SK-MEL-5 (cell line): ENCODE results near the gene WDR81. TPM values are rescaled to one million over a fixed set of nuclear protein-coding genes. Genes with fewer than 3 reads are reported as not detected.
A peak's percentile ranks its signal among the peaks of the same experiment; 100 is the strongest.
"Not testable (repeated sequence)": the region's sequence is repeated elsewhere in the genome, so short reads cannot be mapped to it uniquely, and the experiment has no call there.

Experiments
- DNase-seq: peaks from one replicate; pipeline ENCODE4 v3.0.0-alpha.2; 2016; ENCODE audit warnings: low read depth, low spot score
- in situ Hi-C: cut with HindIII; loops from 2 replicates; pipeline ENCODE4 v1.10.0; 2016; ENCODE audit warnings: low sequenced_read_pairs, high pct_unique_total_duplicates, low pct_unique_long_range_greater_than_20kb
- polyA plus RNA-seq, 2 experiments: library from polyadenylated mRNA; depleted of rRNA; stranded (reverse); fragments of >200 nt; gene quantifications; 2 replicates each; pipeline ENCODE4 v1.2.3, GENCODE V29; 2015
- total RNA-seq: library from RNA; depleted of rRNA; stranded (reverse); fragments of >200 nt; shearing (Covaris generic); gene quantifications from 2 replicates; pipeline ENCODE4 v1.2.3, GENCODE V29; 2014; rRNA removed

WDR81 gene
- total RNA-seq = 5.5 and 5.6 TPM in 2 replicates
- polyA plus RNA-seq (2015; cell fraction: cytosol; rRNA removed) = 6.5 and 14.1 TPM in 2 replicates
- polyA plus RNA-seq (2015; cell fraction: nucleus; rRNA removed) = 9.9 and 11.1 TPM in 2 replicates

GRCh38 chr17:1724351-1724868 lies at the start of gene WDR81:
Gene WDR81, plus strand, starts transcription at chr17:1724704. Its CDS starts 256 bp downstream, at chr17:1724960.
- in situ Hi-C loops = no loop called here

DNA sequence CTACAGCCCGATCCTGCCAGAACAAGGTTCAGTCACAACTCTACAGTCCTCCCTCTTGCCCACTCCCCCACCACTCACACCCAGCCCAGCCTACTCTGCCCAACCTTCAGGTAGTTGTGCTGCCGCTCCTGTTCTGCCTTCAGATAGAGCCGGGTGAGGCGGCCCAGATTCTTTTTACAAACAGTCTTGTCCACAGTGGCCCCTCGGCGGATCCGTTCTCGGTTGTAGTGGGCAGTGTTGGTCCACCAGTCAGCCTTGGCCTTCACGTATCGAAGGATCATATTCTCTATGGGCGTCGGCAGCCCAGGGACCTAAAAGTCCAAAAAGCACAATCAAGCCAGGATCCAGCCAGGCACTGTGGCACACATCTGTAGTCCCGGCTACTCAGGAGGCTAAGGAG lies 48.1 kb upstream of the WDR81 start:
- no peak for DNase-seq
- in situ Hi-C loops = no loop called here

More at GRCh38 chr17:1724351-1724868, at the start of gene WDR81:
- no peak for DNase-seq

GRCh38 chr17:1683459-1683858 lies 41.0 kb upstream of the WDR81 start:
- in situ Hi-C loops = no loop called here
- no peak for DNase-seq

DNA sequence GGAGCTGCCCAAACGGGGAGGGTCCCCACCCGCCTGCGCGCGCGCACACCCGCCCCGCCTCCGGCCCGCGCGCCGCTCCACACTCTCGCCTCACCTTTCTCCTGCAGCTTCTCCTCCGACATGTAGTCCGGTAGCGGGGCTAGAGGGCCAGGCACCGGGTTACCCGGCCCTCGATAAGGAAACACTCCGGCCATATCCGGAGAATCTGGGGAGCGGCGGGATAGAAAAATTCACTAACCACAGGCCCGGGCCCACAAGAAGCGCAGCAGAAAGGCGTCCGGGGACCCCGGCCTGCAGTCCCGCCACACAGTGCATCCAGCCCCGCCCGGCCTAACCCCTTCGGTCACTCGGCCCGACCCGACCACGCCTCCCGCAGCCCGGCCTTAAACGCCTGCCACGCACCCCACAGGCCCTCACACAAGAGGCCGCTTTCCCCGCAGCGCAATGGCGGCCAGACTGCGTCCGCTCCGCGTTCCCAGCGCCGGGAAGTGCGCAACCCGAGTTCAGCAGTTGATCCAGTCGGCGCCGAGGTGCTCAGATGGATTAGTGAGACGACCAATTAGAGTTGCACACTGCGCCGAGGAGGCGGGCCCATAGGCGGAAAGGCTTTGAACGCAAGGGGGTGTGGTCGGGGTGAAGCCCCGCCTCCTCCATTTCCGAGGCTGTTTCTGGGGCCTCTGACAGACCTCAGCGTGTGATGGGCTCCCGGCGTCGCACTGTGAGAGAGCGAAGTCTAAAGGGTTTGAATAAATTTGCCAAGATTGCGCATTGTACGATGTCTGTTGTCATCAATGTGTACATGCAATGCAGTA lies 39.9 kb upstream of the WDR81 start, which contains the start of gene PRPF8:
Gene PRPF8 (minus strand): TSS at position 490 of the 812 bp plus-strand sequence. CDS start 296 bp downstream, at position 194.
- in situ Hi-C loops = no loop called here
- peak; percentile 98 for DNase-seq

- no peak for DNase-seq
- in situ Hi-C loops = no loop called here
Observed at GRCh38 chr17:1686086-1686485, 38.4 kb upstream of the WDR81 start.

DNA sequence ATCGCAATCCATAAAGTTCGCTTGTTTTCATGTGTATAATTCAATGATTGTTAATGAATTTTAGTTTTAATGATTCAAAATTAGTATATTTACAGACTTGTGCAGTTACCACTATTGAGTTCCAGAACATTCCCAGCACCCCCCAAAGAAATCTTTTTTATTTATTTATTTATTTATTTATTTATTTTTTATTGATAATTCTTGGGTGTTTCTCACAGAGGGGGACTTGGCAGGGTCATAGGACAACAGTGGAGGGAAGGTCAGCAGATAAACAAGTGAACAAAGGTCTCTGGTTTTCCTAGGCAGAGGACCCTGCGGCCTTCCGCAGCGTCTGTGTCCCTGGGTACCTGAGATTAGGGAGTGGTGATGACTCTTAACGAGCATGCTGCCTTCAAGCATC lies 36.1 kb upstream of the WDR81 start:
- DNase-seq, in situ Hi-C loops: not testable (repeated sequence)

DNA sequence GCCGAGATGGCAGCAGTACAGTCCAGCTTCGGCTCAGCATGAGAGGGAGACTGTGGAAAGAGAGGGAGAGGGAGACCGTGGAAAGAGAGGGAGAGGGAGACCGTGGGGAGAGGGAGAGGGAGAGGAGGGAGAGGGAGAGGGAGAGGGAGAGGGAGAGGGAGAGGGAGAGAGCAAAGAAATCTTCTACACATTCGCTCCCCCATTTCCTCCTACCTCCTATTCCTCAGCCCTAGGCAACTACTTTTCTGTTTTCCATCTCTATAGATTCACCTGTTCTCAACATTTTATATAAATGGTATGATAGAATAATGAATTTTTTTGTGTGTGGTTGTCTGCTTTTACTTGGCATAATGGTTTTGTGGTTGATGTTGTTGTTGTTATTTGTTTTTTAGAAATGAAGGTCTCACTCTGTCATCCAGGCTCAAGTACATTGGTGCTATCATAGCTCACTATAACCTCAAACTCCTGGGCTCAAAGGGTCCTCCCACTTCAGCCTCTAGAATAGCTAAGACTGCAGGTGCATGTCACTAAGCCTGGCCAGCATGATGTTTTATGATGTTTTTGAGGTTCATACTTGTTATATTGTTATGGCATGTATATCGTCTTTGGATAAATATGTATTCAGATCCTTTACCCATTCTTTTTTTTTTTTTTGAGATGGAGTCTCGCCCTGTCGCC lies 33.8 kb upstream of the WDR81 start:
- in situ Hi-C loops = no loop called here
- no peak for DNase-seq

DNA sequence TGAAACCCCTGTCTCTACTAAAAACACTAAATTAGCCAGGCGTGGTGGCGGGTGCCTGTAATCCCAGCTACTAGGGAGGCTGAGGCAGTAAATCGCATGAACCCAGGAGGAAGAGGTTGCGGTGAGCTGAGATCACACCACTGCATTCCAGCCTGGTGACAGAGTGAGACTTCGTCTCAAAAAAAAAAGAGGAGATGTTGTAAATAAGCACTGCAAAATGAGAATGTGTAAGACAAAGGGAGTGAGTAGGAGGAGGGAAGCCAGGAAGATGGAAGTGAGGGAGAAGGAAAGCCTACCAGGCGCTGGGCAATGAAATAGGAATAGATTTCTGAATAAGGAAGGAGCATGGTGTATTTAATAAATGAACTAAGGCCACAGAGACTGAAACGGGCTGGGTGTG lies 31.2 kb upstream of the WDR81 start:
- no peak for DNase-seq
- in situ Hi-C loops = no loop called here

DNA sequence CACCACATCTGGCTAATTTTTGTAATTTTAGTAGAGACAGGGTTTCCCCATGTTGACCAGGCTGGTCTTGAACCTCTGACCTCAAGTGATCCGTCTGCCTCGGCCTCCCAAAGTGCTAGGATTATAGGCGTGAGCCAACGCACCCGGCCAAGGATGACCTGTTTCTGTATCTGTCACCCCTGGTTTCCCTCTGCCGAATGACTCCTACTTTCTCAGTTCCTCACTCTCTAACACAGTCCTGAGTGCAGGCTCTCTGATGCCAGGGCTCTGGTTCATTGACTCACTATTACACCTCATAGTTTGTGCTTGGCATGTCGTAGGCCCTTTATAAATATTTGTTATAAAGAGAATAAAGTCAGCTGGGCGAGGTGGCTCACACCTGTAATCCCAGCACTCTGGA lies 29.1 kb upstream of the WDR81 start:
- DNase-seq = no peak
- in situ Hi-C loops = no loop called here

DNA sequence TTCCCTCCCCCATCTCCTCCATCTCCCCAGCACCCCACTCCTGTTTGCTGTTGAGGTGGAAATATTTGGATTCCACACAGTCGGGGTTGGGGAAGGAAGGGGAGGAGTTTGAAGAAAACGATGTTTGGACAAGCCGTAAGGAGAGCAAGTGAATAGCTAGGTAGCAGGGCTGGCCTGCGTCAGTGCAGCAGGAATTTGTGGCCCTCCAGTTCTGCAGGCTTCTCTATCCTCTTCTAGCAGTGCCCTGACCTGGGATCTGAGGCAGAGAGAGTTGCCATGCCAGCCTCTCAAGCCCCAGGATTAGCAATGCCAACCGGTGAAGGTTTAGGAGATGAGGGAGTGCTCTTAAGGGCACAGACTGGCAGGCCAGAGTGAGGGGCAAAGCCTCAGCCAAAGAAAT lies 26.8 kb upstream of the WDR81 start:
- no peak for DNase-seq
- in situ Hi-C loops = no loop called here

GRCh38 chr17:1699891-1700290 lies 24.6 kb upstream of the WDR81 start:
- in situ Hi-C loops = not testable (repeated sequence)

DNA sequence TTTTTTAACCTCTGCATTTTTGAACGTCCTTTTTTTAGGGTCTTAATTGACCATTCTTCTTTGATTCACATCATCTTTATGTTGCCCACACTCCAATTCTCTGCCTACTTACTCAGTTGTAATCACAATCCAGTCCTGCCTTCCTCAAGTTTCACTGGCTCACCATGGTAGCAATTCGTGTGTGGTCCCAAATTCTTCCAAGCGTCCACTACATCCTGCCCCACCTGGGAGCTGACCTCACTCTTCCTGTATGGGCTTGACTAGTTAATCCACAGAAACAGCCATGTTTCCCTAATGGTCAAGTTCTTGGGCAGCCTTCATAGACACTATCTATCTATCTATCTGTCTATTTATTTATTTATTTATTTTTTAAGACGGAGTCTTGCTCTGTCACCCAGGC lies 21.4 kb upstream of the WDR81 start:
- no peak for DNase-seq
- in situ Hi-C loops = no loop called here

More at GRCh38 chr17:1699891-1700290, 24.6 kb upstream of the WDR81 start:
- not testable (repeated sequence) for DNase-seq

DNA sequence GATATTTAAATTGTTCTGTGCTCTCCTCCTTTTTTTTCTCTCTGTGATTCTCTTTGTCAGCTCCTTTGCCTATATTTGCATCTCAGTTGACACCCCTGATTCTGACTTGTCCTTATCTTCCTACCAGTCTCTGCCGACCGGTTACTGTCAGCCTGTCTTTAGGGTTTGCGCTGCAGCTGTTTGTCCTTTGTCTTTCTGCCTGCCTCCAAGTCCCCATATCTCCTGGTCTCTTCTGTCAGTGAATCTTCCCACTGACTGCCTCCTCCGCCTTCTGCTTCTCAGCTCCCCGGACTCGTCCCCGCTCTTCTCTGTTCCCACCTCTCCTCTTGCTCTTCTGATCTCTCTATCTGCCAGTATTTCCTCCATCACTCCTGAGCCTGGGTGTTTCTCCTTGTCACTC lies 19.5 kb upstream of the WDR81 start:
- no peak for DNase-seq
- in situ Hi-C loops = no loop called here

- in situ Hi-C loops = no loop called here
- no peak for DNase-seq
Observed at GRCh38 chr17:1707107-1707506, 17.4 kb upstream of the WDR81 start.

GRCh38 chr17:1708791-1709346 lies 15.6 kb upstream of the WDR81 start:
- DNase-seq, in situ Hi-C loops: not testable (repeated sequence)

DNA sequence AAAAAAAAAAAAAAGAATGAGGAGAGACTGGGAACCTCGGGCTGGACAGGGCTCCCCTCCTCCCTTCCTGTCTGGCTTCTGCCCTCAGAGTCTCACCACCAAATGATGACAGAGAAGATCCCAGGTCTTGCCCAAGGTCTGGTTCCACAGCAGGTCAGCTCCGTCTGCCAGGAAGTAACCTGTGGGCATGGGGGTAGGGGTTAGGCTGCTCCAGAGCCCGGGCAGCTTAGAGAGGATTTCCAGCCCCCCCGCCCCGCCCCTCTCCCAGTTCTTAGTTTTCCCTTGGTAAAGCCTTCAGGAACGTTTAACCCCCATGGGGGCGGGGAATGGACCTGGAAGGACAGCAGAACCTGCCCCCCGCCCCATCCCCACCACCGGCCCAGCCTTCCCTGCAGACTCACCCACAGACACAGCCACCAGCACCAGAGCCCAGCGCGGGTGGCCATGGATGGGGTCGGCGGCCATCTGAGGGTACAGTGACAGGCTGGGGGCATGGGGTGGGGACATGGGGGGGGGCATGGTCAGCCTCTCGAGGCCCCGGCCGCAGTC lies 15.0 kb upstream of the WDR81 start:
- DNase-seq = no peak
- in situ Hi-C loops = no loop called here

DNA sequence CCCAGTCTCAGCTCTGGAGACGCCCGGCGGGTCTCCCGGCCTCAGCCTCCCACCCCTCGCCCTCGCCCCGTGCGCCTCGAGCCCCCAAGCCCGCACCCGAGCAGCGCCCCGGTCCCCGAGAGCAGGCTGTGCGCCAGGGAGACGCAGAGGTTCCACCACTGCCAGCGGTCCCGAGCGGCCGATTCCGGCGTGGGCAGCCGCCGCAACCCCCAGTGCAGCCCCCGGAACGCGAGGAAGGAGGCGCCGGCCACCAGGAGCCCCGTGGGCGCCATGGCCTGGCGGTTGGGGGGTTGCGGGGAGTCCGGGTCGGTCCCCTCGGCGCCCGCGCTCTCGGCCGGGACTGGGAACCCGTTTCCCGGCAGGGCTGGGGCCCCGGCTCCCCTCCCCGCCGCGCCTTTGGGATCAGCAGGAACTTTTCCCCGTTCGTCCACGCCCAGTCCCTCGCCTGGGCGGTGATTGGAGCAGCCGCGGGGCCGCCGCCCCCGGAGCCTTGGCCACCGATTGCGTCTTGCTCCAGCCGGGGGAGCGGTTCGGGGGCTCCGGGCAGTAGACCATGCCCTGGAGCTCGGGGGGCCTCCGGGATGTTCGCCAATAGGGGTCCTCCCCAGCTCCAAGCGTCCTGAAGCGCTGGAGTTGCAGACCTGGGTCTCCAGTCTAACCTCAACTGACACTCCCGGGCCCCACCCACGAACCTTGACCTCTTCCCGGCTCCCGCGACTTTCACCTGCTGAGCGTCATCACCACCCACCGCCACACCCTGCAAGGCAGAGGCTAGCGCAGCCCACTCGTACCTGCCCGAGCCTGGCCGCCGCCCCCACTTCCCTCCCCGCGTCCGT lies 14.3 kb upstream of the WDR81 start, which contains the start of gene TLCD2:
Gene TLCD2 (minus strand): TSS at position 407 of the 836 bp plus-strand sequence. CDS start 135 bp downstream, at position 272.
- in situ Hi-C loops = loop anchor here (10.0 kb wide), 1 partner anchor 75 kb away; no protein-coding TSS in a partner anchor
- DNase-seq = peak; percentile 58
